ENCODE data around the gene CCDC117.

CCDC117 gene

GRCh38 chr22:28771195-28771791 lies 1.2 kb upstream of the CCDC117 start:
- no peak for DNase-seq

GRCh38 chr22:28773461-28773867 lies 969 bp downstream of the CCDC117 start:
- DNase-seq: no peak

- DNase-seq: no peak
Observed at GRCh38 chr22:28774378-28774777, 1.9 kb downstream of the CCDC117 start.

- no peak for DNase-seq
Observed at GRCh38 chr22:28779833-28780232, 7.3 kb downstream of the CCDC117 start.

- no peak for DNase-seq
Observed at GRCh38 chr22:28780296-28780695, 7.8 kb downstream of the CCDC117 start.

GRCh38 chr22:28783786-28784671 lies 11.5 kb downstream of the CCDC117 start:
- no peak for DNase-seq

GRCh38 chr22:28788601-28789000 lies 16.1 kb downstream of the CCDC117 start:
- DNase-seq: no peak

GRCh38 chr22:28791124-28791523 lies 18.6 kb downstream of the CCDC117 start:
- DNase-seq: no peak

GRCh38 chr22:28791841-28792490 lies 19.5 kb downstream of the CCDC117 start:
- no peak for DNase-seq

- no peak for DNase-seq
Observed at GRCh38 chr22:28792491-28793383, 20.2 kb downstream of the CCDC117 start.

- no peak for DNase-seq
Observed at GRCh38 chr22:28793976-28794584, 21.6 kb downstream of the CCDC117 start.

- DNase-seq: no peak
Observed at GRCh38 chr22:28795071-28795693, 22.7 kb downstream of the CCDC117 start.

- no peak for DNase-seq
Observed at GRCh38 chr22:28795932-28796856, 23.7 kb downstream of the CCDC117 start.

- peak; percentile 95 for DNase-seq
Observed at GRCh38 chr22:28798810-28799605, 26.5 kb downstream of the CCDC117 start.

GRCh38 chr22:28799606-28800307 lies 27.3 kb downstream of the CCDC117 start:
- DNase-seq: peak; percentile 56

- peak; percentile 95 for DNase-seq
Observed at GRCh38 chr22:28800308-28801041, 28.0 kb downstream of the CCDC117 start, which contains the start of gene XBP1. XBP1 (minus strand) TSS chr22:28800569.

GRCh38 chr22:28801845-28802594 lies 29.5 kb downstream of the CCDC117 start:
- no peak for DNase-seq
